Caki2 (cell line): ENCODE results near the gene KIRREL1. TPM values are rescaled to one million over a fixed set of nuclear protein-coding genes. Genes with fewer than 3 reads are reported as not detected.
A peak's percentile ranks its signal among the peaks of the same experiment; 100 is the strongest.

Source experiments
- DNase-seq: peaks from one replicate; pipeline ENCODE4 v3.0.0-alpha.2; 2015; ENCODE audit warnings: low read depth
- in situ Hi-C: cut with HindIII; loops from 2 replicates; pipeline ENCODE4 v1.10.0; 2016; ENCODE audit warnings: low sequenced_read_pairs, low pct_unique_long_range_greater_than_20kb, mixed read lengths
- total RNA-seq: library from RNA; depleted of rRNA; stranded (reverse); fragments of >200 nt; shearing (Covaris generic); gene quantifications from 2 replicates; pipeline ENCODE4 v1.2.3, GENCODE V29; 2014; ENCODE audit warnings: low replicate concordance; rRNA removed

Gene KIRREL1
- total RNA-seq, 1 experiment from 2014 or later: 62.9 TPM

GRCh38 chr1:158145173-158145719, 151.8 kb downstream of the KIRREL1 start:
- DNase-seq: peak; percentile 18
- in situ Hi-C loops: no loop called here

GRCh38 chr1:158146165-158146564, 152.7 kb downstream of the KIRREL1 start:
- in situ Hi-C loops: no loop called here
- DNase-seq: no peak

- DNase-seq: no peak
- in situ Hi-C loops: no loop called here
These were observed 153.3 kb downstream of the KIRREL1 start for GRCh38 chr1:158146739-158147138.

- DNase-seq: no peak
- in situ Hi-C loops: no loop called here
These were observed 154.0 kb downstream of the KIRREL1 start for GRCh38 chr1:158147401-158147800.

DNA sequence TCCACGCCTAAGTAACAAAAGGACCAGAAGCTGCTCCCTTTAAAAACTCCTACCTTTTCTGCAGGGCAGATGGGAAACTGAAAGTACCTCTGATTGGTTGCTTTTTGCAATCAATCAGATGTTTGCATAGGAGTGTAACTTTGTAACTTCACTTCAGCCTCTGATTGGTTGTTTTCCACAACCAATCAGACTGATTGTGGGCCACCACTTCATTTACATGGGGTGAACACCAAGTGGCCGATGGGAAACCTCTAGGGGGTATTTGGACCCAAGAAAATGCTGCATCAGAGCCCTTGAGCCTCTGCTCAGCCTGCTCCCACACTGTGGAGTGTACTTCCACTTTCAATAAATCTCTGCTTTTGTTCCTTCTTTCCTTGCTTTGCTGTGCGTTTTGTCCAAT, 154.4 kb downstream of the KIRREL1 start:
- in situ Hi-C loops: no loop called here
- no peak for DNase-seq

DNA sequence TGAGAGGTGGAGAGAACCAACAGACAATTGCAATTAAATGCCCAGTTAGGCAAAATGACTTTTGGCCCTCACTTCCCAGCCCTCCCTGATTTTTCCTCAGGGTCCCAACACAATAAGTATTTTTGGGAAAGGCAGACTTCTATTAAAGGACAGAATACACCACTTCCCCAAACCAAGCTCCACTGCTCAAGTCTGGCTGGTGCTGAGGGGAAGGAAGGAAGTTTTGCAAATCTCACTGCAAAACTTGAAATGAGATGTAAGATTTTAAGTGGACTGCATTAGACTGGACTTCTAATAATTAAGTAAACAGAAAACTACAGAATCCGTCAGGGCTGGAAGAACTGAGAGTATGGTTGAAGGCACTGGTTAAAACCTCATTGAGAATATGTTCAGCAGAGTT, 155.0 kb downstream of the KIRREL1 start:
- DNase-seq: no peak
- in situ Hi-C loops: no loop called here

GRCh38 chr1:158149175-158149574, 155.7 kb downstream of the KIRREL1 start:
- in situ Hi-C loops: no loop called here

More at GRCh38 chr1:158149175-158149574, 155.7 kb downstream of the KIRREL1 start:
- DNase-seq: no peak

Other genes with a start within 250 kb of the KIRREL1 start
- not detected in 2 replicates for gene FCRL2, start 216.5 kb upstream of the KIRREL1 start, total RNA-seq
- not detected in 2 replicates for gene FCRL1, start 173.5 kb upstream of the KIRREL1 start, total RNA-seq
- gene CD5L, start 151.8 kb upstream of the KIRREL1 start, total RNA-seq: not detected in 2 replicates
- gene CD1D, start 187.2 kb downstream of the KIRREL1 start, total RNA-seq: 0.06 and 0.07 TPM in 2 replicates